NCI-H1105 treated with DMSO at 0.1 percent for 48 hours (cell line): ENCODE measurements around the gene ZMPSTE24.

Experiments used
- DNase-seq: peaks from one replicate; lab custom pipeline; 2025; lab: John Stamatoyannopoulos, UW

Gene ZMPSTE24

GRCh38 chr1:40305451-40305850 is 47.4 kb downstream of the ZMPSTE24 start:
- DNase-seq, result no peak

- DNase-seq, result no peak
These were observed 47.8 kb downstream of the ZMPSTE24 start for GRCh38 chr1:40305871-40306270.

GRCh38 chr1:40306296-40306695 is 48.3 kb downstream of the ZMPSTE24 start:
- DNase-seq, result no peak

- no peak for DNase-seq
These were observed 49.1 kb downstream of the ZMPSTE24 start for GRCh38 chr1:40307186-40307585.

GRCh38 chr1:40308036-40308727 is 50.1 kb downstream of the ZMPSTE24 start:
- DNase-seq, result no peak

GRCh38 chr1:40309374-40310128 is 51.5 kb downstream of the ZMPSTE24 start:
- no peak for DNase-seq

- DNase-seq, result no peak
These were observed 52.1 kb downstream of the ZMPSTE24 start for GRCh38 chr1:40310129-40310461.

GRCh38 chr1:40310983-40311642 is 53.1 kb downstream of the ZMPSTE24 start:
- no peak for DNase-seq

- DNase-seq, result no peak
These were observed 53.7 kb downstream of the ZMPSTE24 start for GRCh38 chr1:40311692-40312091.

GRCh38 chr1:40312238-40313205 is 54.5 kb downstream of the ZMPSTE24 start:
- no peak for DNase-seq

GRCh38 chr1:40313329-40313957 is 55.4 kb downstream of the ZMPSTE24 start:
- DNase-seq, result no peak

- DNase-seq, result no peak
These were observed 56.1 kb downstream of the ZMPSTE24 start for GRCh38 chr1:40313958-40314720.

- no peak for DNase-seq
These were observed 56.7 kb downstream of the ZMPSTE24 start for GRCh38 chr1:40314721-40315238.

GRCh38 chr1:40315239-40315794 is 57.3 kb downstream of the ZMPSTE24 start:
- DNase-seq, result peak; percentile 73

- peak; percentile 57 for DNase-seq
These were observed 58.0 kb downstream of the ZMPSTE24 start for GRCh38 chr1:40315795-40316594.

- DNase-seq, result peak; percentile 71
These were observed 58.8 kb downstream of the ZMPSTE24 start, which contains the start of gene COL9A2 for GRCh38 chr1:40316595-40317393. TSS of gene COL9A2 (minus strand) at chr1:40317286. CDS start at chr1:40317197, 89 bp downstream.

GRCh38 chr1:40317394-40318074 is 59.5 kb downstream of the ZMPSTE24 start:
- no peak for DNase-seq

- DNase-seq, result no peak
These were observed 60.4 kb downstream of the ZMPSTE24 start for GRCh38 chr1:40318476-40318875.
